Endothelial cell of umbilical vein (primary cell): ENCODE results near the gene ZDHHC9. TPM values are rescaled to one million over a fixed set of nuclear protein-coding genes. Genes with fewer than 3 reads are reported as not detected.

ENCODE experiments used
- BruUV-seq: library from RNA; stranded (reverse); fragments of 400-500 nt; replicated peaks from 2 replicates; lab custom pipeline; 2021; lab: Mats Ljungman, UMichigan
- CTCF ChIA-PET: fragments of 300-600, 350-600 bp; sonication (Branson Sonifier 250); formaldehyde crosslinking; loops from one replicate; lab custom pipeline; 2021; ENCODE audit warnings: antibody characterized with exemption, inconsistent platforms; lab: Charles Lee
- POLR2A ChIA-PET: fragments of 300-600, 350-600 bp; sonication (Branson Sonifier 250); formaldehyde crosslinking; loops from one replicate; lab custom pipeline; 2021; ENCODE audit warnings: antibody characterized with exemption, inconsistent platforms; lab: Charles Lee
- DNase-seq: peaks from one replicate; pipeline ENCODE4 v3.0.0-alpha.2; 2011; ENCODE audit warnings: low read depth, low spot score
- FAIRE-seq: peaks from 2 replicates; lab custom pipeline; 2011; peaks lifted over from hg19 to GRCh38; lab: Jason Lieb, UNC
- H2AFZ ChIP-seq: 2 replicates; pipeline ENCODE4 v1.6.0; 2012; ENCODE audit warnings: low read depth, low read length, control low read depth, inconsistent platforms
- H3K27ac ChIP-seq: 2 replicates; pipeline ENCODE4 v1.5.1; 2011; ENCODE audit warnings: low read depth, mild to moderate bottlenecking, control low read depth, low read length, moderate library complexity; ENCODE audit not compliant: insufficient read depth
- H3K27me3 ChIP-seq, 2 experiments: 2 replicates each; pipeline versions ENCODE4 v1.6.0 to v1.6.1; 2011; ENCODE audit warnings: low read length in 2 of 2, mixed read lengths in 1 of 2; ENCODE audit not compliant: control insufficient read depth in 2 of 2, insufficient read depth in 2 of 2
- H3K36me3 ChIP-seq, 2 experiments: 2 replicates in 1 of 2; 3 replicates in 1 of 2; pipeline ENCODE4 v1.5.1; 2011; ENCODE audit warnings: low read length in 2 of 2, mild to moderate bottlenecking in 1 of 2, moderate library complexity in 1 of 2; ENCODE audit not compliant: control insufficient read depth in 2 of 2, insufficient read depth in 2 of 2; ENCODE audit errors: extremely low read depth in 1 of 2
- H3K4me1 ChIP-seq: 3 replicates; pipeline ENCODE4 v1.5.1; 2011; ENCODE audit warnings: mild to moderate bottlenecking, low read length; ENCODE audit not compliant: control insufficient read depth, insufficient read depth; ENCODE audit errors: extremely low read depth
- H3K4me2 ChIP-seq: 2 replicates; pipeline ENCODE4 v1.6.1; 2011; ENCODE audit warnings: low read length, control low read depth, mixed read lengths; ENCODE audit not compliant: insufficient read depth
- H3K4me3 ChIP-seq, 3 experiments: fragments of 200-600 bp in 1 of 3; sonication (generic), shearing (Covaris generic) in 1 of 3; replicated peaks in 1 of 3; 2 replicates each; pipeline ENCODE4 v1.5.1; 2011 to 2016; ENCODE audit warnings: control low read depth in 3 of 3, low read length in 3 of 3, mild to moderate bottlenecking in 2 of 3, inconsistent platforms in 1 of 3, low read depth in 1 of 3, moderate library complexity in 1 of 3; ENCODE audit not compliant: insufficient read depth in 1 of 3
- H3K79me2 ChIP-seq: 2 replicates; pipeline ENCODE4 v1.6.0; 2012; ENCODE audit warnings: low read length, inconsistent platforms; ENCODE audit not compliant: control insufficient read depth, insufficient read depth
- H3K9ac ChIP-seq: replicated peaks from 2 replicates; pipeline ENCODE3; 2011; ENCODE audit warnings: low read length, control low read depth; ENCODE audit not compliant: insufficient read depth; ENCODE audit errors: extremely low read depth
- H3K9me1 ChIP-seq: replicated peaks from 3 replicates; pipeline ENCODE4 v1.6.0; 2011; ENCODE audit warnings: mild to moderate bottlenecking, low read length; ENCODE audit not compliant: control insufficient read depth, insufficient read depth; ENCODE audit errors: extremely low read depth
- H3K9me3 ChIP-seq: replicated peaks from 2 replicates; pipeline ENCODE4 v1.5.1; 2012; ENCODE audit warnings: low read length, inconsistent platforms; ENCODE audit not compliant: control insufficient read depth, insufficient read depth
- H4K20me1 ChIP-seq: replicated peaks from 2 replicates; pipeline ENCODE3; 2011; ENCODE audit warnings: mild to moderate bottlenecking, low read length; ENCODE audit not compliant: control insufficient read depth, insufficient read depth; ENCODE audit errors: extremely low read depth
- CTCF ChIP-seq, 2 donors: IDR thresholded peaks; 1 replicate in 1 of 2; 2 replicates in 1 of 2; pipeline ENCODE4 v1.5.1; 2011; ENCODE audit warnings: low read length in 2 of 2, mild to moderate bottlenecking in 2 of 2, moderate library complexity in 2 of 2, control low read depth in 1 of 2, inconsistent platforms in 1 of 2, low read depth in 1 of 2; ENCODE audit not compliant: insufficient read depth in 1 of 2; ENCODE audit errors: extremely low read depth in 1 of 2
- EZH2 ChIP-seq: IDR thresholded peaks from 2 replicates; pipeline ENCODE4 v1.6.1; 2012; ENCODE audit warnings: borderline replicate concordance, low read depth, mild to moderate bottlenecking, moderate library complexity, low read length, inconsistent platforms; ENCODE audit not compliant: severe bottlenecking
- FOS ChIP-seq: IDR thresholded peaks from 2 replicates; pipeline ENCODE4 v1.6.1; 2011; ENCODE audit warnings: mild to moderate bottlenecking, low read length, moderate library complexity, borderline replicate concordance; ENCODE audit not compliant: insufficient read depth
- GATA2 ChIP-seq: IDR thresholded peaks from 2 replicates; pipeline ENCODE4 v1.7.0; 2011; ENCODE audit warnings: low read depth, mild to moderate bottlenecking, moderate library complexity, mixed read lengths, low read length; ENCODE audit not compliant: insufficient read length, insufficient read depth
- JUN ChIP-seq: IDR thresholded peaks from 2 replicates; pipeline ENCODE4 v1.6.1; 2011; ENCODE audit warnings: borderline replicate concordance, low read depth; ENCODE audit not compliant: insufficient read length, insufficient read depth
- MAX ChIP-seq: IDR thresholded peaks from 2 replicates; pipeline ENCODE4 v1.6.1; 2011; ENCODE audit not compliant: insufficient read depth, insufficient read length
- MYC ChIP-seq: IDR thresholded peaks from one replicate; pipeline ENCODE4 v1.6.1; 2011; ENCODE audit warnings: mild to moderate bottlenecking, low read depth, low read length
- POLR2A ChIP-seq: IDR thresholded peaks from 2 replicates; pipeline ENCODE4 v1.6.1; 2012; ENCODE audit warnings: low read depth, mild to moderate bottlenecking, control low read depth, low read length
- POLR2AphosphoS5 ChIP-seq: IDR thresholded peaks from 2 replicates; pipeline ENCODE4 v1.6.1; 2012; ENCODE audit warnings: low read depth, mild to moderate bottlenecking, control low read depth, low read length, moderate library complexity; ENCODE audit not compliant: insufficient read depth
- dilution Hi-C: fragments of 300-500 bp; cut with MboI; formaldehyde crosslinking; loops from one replicate; pipeline ENCODE4 v1.15.0; 2019; ENCODE audit warnings: low sequenced_read_pairs; ENCODE audit not compliant: extremely low pct_ligation_motif_present
- intact Hi-C: fragments of 100-400 bp; cut with micrococcal nuclease; formaldehyde crosslinking; loops from one replicate; pipeline ENCODE4 v1.10.0; 2022
- polyA plus RNA-seq, 4 experiments: library from polyadenylated mRNA; depleted of rRNA in 3 of 4; stranded (reverse) in 3 of 4; unstranded in 1 of 4; fragments of >200 nt; gene quantifications; 2 replicates each; pipeline versions ENCODE4 v1.2.1 to v1.2.3, GENCODE V29; 2011 to 2012; ENCODE audit warnings: missing spikeins in 1 of 4
- total RNA-seq: library from RNA; stranded (reverse); gene quantifications from 2 replicates; pipeline ENCODE4 v1.2.3, GENCODE V29; 2021

ZDHHC9 gene
- total and polyA plus RNA-seq, 2 donors (not counting 3 experiments of a cell fraction or from before 2014, with no cell fraction given), result 27.4 to 33.6 TPM

GRCh38 chrX:129824620-129825019, 19.1 kb downstream of the ZDHHC9 start:
- Histone ChIP-seq H3K27me3 (no peaks in the 10 kb centered on the region), H3K4me1 (no peaks in the 10 kb centered on the region), H4K20me1 (no peaks in the 10 kb centered on the region), H2AFZ (no peak overlapping the region), H3K79me2 (no peaks in the 10 kb centered on the region), H3K9me1 (no peaks in the 10 kb centered on the region), H3K9ac (no peak overlapping the region), H3K9me3 (no peaks in the 10 kb centered on the region), H3K4me2 (no peak overlapping the region), H3K27ac (no peak overlapping the region), H3K36me3 (peaks cover 0 to 4% of the 10 kb centered on the region in 2 experiments), H3K4me3 (no peak overlapping the region)
- POLR2A ChIA-PET, result no interaction called here
- DNase-seq, result no peak
- FAIRE-seq, result no peak
- CTCF ChIA-PET, result no interaction called here
- intact Hi-C loops, result no loop called here
- dilution Hi-C loops, result no loop called here
- TF ChIP-seq MAX (no peak), JUN (no peak), FOS (no peak), MYC (no peak), CTCF (IDR thresholded peaks at IDR 0.05; ENCODE audit: extremely low read depth in 1 of 2, insufficient read depth in 1 of 2, low read depth in 1 of 2, low read length in 2 of 2) (no peak), POLR2A (no peak), GATA2 (no peak), EZH2 (no peak), POLR2AphosphoS5 (no peak)
- BruUV-seq, result no TSS peak
